Motor neuron (in vitro differentiated cells): ENCODE data around the gene BANF2. TPM values are rescaled to one million over a fixed set of nuclear protein-coding genes. Genes with fewer than 3 reads are reported as not detected.
"Not testable (repeated sequence)": the region's sequence is repeated elsewhere in the genome, so short reads cannot be mapped to it uniquely, and the experiment has no call there.

ENCODE experiments used
- ATAC-seq, 8 experiments: fragments of 200-7000 bp; cut with Tn5 transposase; replicated peaks in 6 of 8; 2 replicates each; pipeline ENCODE4 v1.8.0; 2021; ENCODE audit warnings: mild to moderate bottlenecking in 8 of 8, moderate library complexity in 8 of 8
- H3K27ac ChIP-seq, 2 donors: fragments of 250-450 bp; sonication (Bioruptor Pico); 2 replicates each; pipeline ENCODE4 v1.9.0; 2021; ENCODE audit warnings: antibody characterized with exemption in 2 of 2, mild to moderate bottlenecking in 2 of 2, moderate library complexity in 1 of 2
- H3K4me1 ChIP-seq, 2 donors: fragments of 250-450 bp; sonication (Bioruptor Pico); replicated peaks in 1 of 2; 2 replicates each; pipeline ENCODE4 v1.6.1; 2021; ENCODE audit warnings: antibody characterized with exemption in 2 of 2, mild to moderate bottlenecking in 2 of 2, moderate library complexity in 1 of 2
- H3K4me3 ChIP-seq, 5 donors: fragments of 250-450 bp; sonication (Bioruptor Pico); 2 replicates each; pipeline ENCODE4 v1.9.0; 2021; ENCODE audit warnings: antibody characterized with exemption in 5 of 5, mild to moderate bottlenecking in 5 of 5, moderate library complexity in 4 of 5
- WGBS, 10 experiments: fragments of 450-650 bp; shearing (Covaris generic); methylation state at CpG; one replicate each; pipeline ENCODE4 v1.0.0; 2022; 5-methylcytosine and 5-hydroxymethylcytosine counted together
- in situ Hi-C, 9 experiments: fragments of 400-800 bp; cut with MboI; loops; one replicate each; pipeline ENCODE4 v1.15.0; 2021; ENCODE audit warnings: low sequenced_read_pairs in 9 of 9, low pct_unique_long_range_greater_than_20kb in 2 of 9; ENCODE audit not compliant: unreplicated experiment in 9 of 9
- total RNA-seq, 8 experiments: library from RNA; unstranded; fragments of 300-600 nt; gene quantifications; 2 replicates each; pipeline versions ENCODE4 v1.2.3 to v1.2.4, GENCODE V29; 2022

BANF2 gene
- total RNA-seq, 8 experiments from 2014 or later, result not detected

DNA sequence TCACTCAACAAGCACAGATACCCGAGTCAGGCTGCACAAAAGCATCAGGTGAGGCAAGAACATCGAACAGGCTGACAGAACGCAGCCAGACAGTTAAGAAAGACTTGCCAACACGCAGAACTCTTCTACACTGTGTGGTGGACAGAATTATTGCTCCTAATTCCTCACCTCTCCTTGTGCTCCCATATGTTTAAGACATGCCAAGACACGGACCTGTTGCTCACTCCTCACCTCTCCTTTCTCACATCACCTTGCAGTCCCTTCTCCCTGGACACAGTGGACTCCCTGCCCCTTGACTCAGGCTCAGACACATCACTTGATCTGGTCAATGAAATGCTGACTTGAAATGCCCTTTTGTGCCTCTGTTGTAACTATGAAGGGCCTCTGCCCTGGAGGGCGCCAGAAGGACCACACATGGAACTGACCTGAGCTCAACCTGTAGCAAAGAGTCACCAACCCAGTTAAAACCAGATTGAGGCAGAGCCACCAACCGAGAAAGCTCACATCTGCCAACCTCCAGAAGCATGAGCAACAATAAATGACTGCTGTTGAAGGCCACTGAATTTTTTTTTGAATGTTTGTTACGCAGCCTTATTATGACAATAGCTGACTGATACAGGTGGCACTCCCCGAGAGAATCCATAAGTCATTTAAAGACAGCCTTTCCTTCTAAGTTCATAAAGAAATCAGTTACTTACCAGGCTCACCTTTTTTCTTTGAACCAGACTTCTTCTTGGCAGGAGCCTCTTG, 41.7 kb upstream of the BANF2 start:
- no peak overlapping the region for H3K27ac ChIP-seq
- in situ Hi-C loops, result loop anchor here in 4 of 9 experiments (25.0 kb wide), 3 partner anchors 229 to 304 kb away; partner anchors contain the start of genes MGME1 (in 1 of the 4) and SNX5 (in 1 of the 4)
- H3K4me3 ChIP-seq, result no peak overlapping the region
- no peaks in the 10 kb centered on the region for H3K4me1 ChIP-seq
- WGBS, 10 experiments, result 20 to 100% (median 88%) methylated on average over 1 to 9 of the region's 9 CpGs; no CpG with 5 or more reads in 1 of the 10 experiments
- no peak for ATAC-seq

DNA sequence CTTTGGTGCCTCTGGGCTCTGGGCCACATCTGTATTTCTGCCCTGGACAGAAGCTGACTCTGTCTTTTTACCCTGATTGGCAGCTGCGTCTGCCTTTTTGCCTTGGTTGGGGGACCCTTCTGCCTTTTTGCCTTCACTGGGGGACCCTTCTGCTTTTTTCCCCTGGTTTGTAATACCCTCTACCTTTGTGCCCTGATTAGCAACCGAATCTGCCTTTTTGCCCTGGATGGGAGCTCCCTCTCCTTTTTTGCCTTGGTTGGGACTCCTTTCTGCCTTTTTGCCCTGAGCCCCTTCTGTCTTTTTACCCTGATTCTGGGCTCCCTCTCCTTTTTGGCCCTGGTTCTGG, 41.1 kb upstream of the BANF2 start:
- H3K4me1 ChIP-seq, result no peaks in the 10 kb centered on the region
- in situ Hi-C loops, result loop anchor here in 4 of 9 experiments (25.0 kb wide), 3 partner anchors 229 to 304 kb away; partner anchors contain the start of genes MGME1 (in 1 of the 4) and SNX5 (in 1 of the 4)
- WGBS, 10 experiments, result 90 to 100% (median 100%) methylated on average over 1 to 2 of the region's 2 CpGs; no CpG with 5 or more reads in 4 of the 10 experiments
- H3K4me3 ChIP-seq, result no peak overlapping the region
- no peak for ATAC-seq
- no peak overlapping the region for H3K27ac ChIP-seq

DNA sequence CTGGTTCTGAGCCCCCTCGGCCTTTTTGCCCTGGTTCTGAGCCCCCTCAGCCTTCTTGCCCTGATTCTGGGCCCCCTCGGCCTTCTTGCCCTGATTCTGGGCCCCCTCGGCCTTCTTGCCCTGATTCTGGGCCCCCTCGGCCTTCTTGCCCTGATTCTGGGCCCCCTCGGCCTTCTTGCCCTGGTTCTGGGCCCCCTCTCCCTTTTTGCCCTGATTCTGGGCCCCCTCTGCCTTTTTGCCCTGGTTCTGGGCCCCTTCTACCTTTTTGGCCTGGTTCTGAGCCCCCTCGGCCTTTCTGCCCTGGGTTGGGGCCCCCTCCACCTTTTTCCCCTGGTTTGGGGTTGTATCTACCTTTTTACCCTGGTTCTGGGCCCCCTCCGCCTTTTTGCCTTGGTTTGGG, 40.4 kb upstream of the BANF2 start:
- in situ Hi-C loops, result loop anchor here in 4 of 9 experiments (25.0 kb wide), 3 partner anchors 228 to 303 kb away; partner anchors contain the start of genes MGME1 (in 1 of the 4) and SNX5 (in 1 of the 4)
- not testable (repeated sequence) for H3K4me1 ChIP-seq, H3K27ac ChIP-seq, H3K4me3 ChIP-seq, ATAC-seq
- 73 to 100% (median 100%) methylated on average over 1 to 2 of the region's 7 CpGs; no CpG with 5 or more reads in 6 of the 10 experiments for WGBS, 10 experiments

DNA sequence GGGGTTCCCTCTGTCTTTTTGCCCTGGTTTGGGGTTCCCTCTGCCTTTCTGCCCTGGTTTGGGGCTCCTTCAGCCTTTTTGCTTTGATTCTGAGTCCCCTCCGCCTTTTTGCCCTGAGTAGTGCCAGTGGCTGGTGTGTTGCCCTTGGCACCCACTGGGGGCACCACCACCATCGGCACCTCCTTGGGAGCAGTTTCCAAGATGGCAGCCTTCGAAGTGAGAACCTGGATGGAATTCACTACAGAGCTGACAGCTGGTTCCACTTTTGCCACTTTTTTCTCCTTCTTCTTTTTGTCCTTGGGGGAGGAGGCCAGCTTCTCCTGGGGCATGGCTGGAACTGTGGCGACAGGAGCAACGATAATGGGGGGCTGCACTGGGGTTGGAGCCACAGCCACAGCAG, 40.0 kb upstream of the BANF2 start:
- 88 to 100% (median 96%) methylated on average over 1 to 3 of the region's 5 CpGs; no CpG with 5 or more reads in 2 of the 10 experiments for WGBS, 10 experiments
- Histone ChIP-seq H3K4me1 (no peaks in the 10 kb centered on the region), H3K4me3 (no peak overlapping the region), H3K27ac (no peak overlapping the region)
- ATAC-seq, result no peak
- in situ Hi-C loops, result loop anchor here in 4 of 9 experiments (25.0 kb wide), 3 partner anchors 228 to 302 kb away; partner anchors contain the start of genes MGME1 (in 1 of the 4) and SNX5 (in 1 of the 4)

DNA sequence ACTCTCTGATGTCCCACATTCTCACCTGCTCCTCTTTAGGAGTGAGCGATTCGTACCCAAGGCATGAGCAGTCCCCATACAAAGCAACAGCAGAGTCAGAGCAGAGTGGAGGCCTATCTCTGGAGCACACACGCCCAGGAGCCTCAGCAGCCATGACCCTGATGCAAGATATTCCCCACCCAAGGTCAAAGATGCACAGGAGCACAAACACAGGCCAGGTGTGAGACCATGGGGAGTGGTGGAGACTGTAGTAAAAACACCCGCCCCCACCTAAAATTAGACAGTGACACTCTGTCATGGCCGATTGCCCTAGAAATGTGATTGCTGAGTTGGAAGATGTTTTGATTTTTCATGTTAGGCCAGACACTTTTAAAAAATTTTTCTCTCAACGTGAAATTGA, 39.1 kb upstream of the BANF2 start:
- WGBS, 10 experiments, result 50 to 100% (median 90%) methylated on average over 1 to 5 of the region's 6 CpGs; no CpG with 5 or more reads in 1 of the 10 experiments
- ATAC-seq, result no peak
- Histone ChIP-seq H3K4me3 (no peak overlapping the region), H3K4me1 (no peaks in the 10 kb centered on the region), H3K27ac (no peak overlapping the region)
- in situ Hi-C loops, result loop anchor here in 4 of 9 experiments (25.0 kb wide), 3 partner anchors 227 to 302 kb away; partner anchors contain the start of genes MGME1 (in 1 of the 4) and SNX5 (in 1 of the 4)

DNA sequence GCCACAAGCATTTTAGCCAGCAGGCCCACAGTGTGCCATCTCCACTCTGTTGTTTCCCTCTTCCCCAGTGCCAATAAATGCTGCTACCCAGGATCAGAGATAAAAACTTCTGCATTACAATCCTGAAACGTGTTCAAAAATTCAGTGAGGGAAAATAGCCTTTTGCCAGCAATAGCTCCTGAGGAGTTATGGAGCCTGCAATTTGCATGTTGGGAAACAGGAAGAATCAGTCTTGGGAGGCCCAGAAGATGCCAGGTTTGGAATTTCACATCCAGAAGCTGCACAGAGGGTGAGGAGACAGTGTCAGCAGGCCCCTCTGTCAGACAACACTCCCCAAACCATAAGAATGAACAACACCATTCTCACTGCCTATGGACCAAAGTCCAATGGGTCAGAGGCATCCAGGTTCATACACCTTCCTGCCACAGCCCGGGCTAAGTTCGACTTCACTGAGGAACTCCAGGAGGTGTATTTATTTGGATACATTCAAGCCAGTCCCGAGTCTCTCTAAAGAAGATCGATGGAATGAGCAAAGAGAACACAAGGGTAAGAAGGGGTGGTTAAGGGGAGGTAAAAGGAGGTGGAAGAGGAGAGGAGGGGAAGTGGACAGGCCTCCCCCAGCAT, 38.5 kb upstream of the BANF2 start:
- no peak overlapping the region for H3K4me3 ChIP-seq
- 33 to 100% (median 82%) methylated on average over 1 to 5 of the region's 5 CpGs; no CpG with 5 or more reads in 2 of the 10 experiments for WGBS, 10 experiments
- no peak overlapping the region for H3K27ac ChIP-seq
- peak in 1 of 8 experiments; percentile 33 for ATAC-seq
- no peaks in the 10 kb centered on the region for H3K4me1 ChIP-seq
- in situ Hi-C loops, result loop anchor here in 4 of 9 experiments (25.0 kb wide), 3 partner anchors 226 to 301 kb away; partner anchors contain the start of genes MGME1 (in 1 of the 4) and SNX5 (in 1 of the 4)

DNA sequence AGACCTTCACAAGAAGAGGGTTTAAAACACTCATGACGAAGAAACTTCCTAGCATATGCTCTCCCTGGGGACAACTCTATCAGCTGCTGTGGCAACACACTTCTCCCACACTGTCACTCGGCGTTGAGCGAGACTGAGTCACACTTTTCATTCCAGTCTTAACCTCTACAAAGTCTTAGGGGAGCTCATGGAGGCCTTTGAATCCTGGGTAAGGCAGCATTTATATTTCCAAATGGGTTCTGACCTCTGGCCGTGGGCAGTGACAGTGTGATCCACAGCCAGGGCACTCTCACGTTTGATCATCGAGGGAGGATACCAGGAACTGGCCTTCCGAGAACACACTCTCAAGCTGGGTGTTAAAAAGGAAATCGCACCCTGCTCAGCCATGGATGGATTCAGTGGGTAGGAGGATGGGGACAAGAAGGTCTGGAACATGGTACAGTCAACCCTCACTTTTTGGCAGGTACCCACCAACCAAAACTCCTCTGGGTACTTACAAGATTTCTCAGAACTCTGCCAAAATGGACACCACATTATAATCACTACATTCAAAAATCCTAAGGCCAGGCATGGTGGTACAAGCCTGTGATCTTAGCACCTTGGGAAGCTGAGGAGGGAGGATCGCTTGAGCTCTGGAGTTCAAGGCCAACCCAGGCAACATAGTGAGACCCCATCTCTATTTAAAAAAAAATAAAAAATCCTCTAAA, 37.3 kb upstream of the BANF2 start:
- Histone ChIP-seq H3K27ac (no peak overlapping the region), H3K4me1 (no peaks in the 10 kb centered on the region), H3K4me3 (no peak overlapping the region)
- in situ Hi-C loops, result loop anchor here in 4 of 9 experiments (25.0 kb wide), 3 partner anchors 225 to 300 kb away; partner anchors contain the start of genes MGME1 (in 1 of the 4) and SNX5 (in 1 of the 4)
- WGBS, 10 experiments, result 49 to 100% (median 88%) methylated on average over 1 to 7 of the region's 10 CpGs; no CpG with 5 or more reads in 2 of the 10 experiments
- peak in 2 of 8 experiments; percentile 21 to 73 for ATAC-seq

DNA sequence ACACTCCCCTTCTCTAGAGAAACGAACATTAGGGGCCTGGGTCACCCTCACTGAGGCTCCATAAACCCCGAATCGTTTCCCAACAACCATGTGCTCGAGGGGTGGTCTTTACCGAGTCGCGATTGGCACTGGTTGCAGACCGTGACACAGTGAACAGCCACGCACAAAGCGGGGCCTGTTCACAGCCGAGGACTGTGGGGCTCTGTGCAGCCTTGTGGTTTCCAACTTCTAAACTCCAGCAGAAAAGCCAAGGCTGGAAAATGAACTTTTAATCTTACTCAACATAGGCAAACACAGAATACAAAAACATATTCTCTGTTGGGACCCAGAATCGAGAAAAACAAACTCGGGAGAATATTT, 36.7 kb upstream of the BANF2 start:
- in situ Hi-C loops, result loop anchor here in 4 of 9 experiments (25.0 kb wide), 3 partner anchors 224 to 299 kb away; partner anchors contain the start of genes MGME1 (in 1 of the 4) and SNX5 (in 1 of the 4)
- Histone ChIP-seq H3K27ac (no peak overlapping the region), H3K4me3 (no peak overlapping the region), H3K4me1 (no peaks in the 10 kb centered on the region)
- ATAC-seq, result no peak
- WGBS, 10 experiments, result 80 to 100% (median 92%) methylated on average over 1 to 13 of the region's 13 CpGs; no CpG with 5 or more reads in 2 of the 10 experiments

DNA sequence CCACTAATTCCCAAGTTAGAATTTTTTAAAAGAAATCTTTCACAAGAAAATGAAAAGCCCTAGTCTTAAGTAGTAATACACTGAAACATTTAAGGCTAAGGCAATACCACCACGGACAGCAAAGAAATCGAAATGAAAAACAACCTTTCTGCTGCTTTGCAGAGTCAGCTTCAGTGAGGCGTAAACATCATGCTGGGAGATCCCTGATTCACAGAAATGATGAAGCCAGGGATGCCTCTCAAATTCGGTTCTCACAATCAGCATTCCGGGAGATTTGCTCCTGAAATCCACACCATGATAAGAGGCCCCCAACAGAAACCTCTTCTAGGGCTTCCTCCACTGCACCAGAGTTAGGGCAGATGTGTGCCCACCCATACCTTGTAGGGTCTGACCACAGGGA, 36.3 kb upstream of the BANF2 start:
- Histone ChIP-seq H3K27ac (no peak overlapping the region), H3K4me1 (no peaks in the 10 kb centered on the region), H3K4me3 (no peak overlapping the region)
- no peak for ATAC-seq
- in situ Hi-C loops, result loop anchor here in 4 of 9 experiments (25.0 kb wide), 3 partner anchors 224 to 299 kb away; partner anchors contain the start of genes MGME1 (in 1 of the 4) and SNX5 (in 1 of the 4)
- WGBS, 10 experiments, result 28 to 67% (median 59%) methylated on average over 2 to 5 of the region's 5 CpGs; no CpG with 5 or more reads in 2 of the 10 experiments

DNA sequence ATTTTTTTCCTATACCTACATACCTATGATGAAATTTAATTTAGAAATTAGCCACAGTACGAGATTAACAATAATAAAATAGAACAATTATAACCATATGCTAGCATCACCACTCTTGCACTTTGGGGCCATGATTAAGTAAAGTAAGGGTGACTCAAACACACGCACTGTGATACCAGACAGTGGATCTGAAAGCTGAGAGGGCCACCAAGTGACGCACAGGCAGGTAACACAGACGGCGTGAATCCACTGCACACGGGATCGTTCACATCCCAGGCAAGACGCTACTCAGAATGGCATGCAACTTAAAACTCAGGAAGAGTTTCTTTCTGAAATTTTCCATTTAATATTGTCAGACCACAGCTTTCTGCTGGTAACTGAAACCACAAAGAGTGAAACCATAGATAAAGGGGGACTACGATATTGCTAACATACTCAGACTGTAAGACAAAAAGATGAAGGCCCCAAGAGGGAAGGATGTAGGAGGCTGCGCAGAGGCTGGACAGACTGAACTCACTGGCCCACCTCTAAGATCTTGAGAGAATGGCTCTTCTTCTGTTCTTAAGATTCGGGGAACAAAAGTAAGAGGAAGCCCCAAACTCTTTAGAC, 35.6 kb upstream of the BANF2 start:
- no peak for ATAC-seq
- H3K27ac ChIP-seq, result no peak overlapping the region
- 50 to 100% (median 87%) methylated on average over 2 to 9 of the region's 11 CpGs; no CpG with 5 or more reads in 3 of the 10 experiments for WGBS, 10 experiments
- in situ Hi-C loops, result loop anchor here in 4 of 9 experiments (25.0 kb wide), 3 partner anchors 223 to 298 kb away; partner anchors contain the start of genes MGME1 (in 1 of the 4) and SNX5 (in 1 of the 4)
- H3K4me1 ChIP-seq, result no peaks in the 10 kb centered on the region
- H3K4me3 ChIP-seq, result no peak overlapping the region

DNA sequence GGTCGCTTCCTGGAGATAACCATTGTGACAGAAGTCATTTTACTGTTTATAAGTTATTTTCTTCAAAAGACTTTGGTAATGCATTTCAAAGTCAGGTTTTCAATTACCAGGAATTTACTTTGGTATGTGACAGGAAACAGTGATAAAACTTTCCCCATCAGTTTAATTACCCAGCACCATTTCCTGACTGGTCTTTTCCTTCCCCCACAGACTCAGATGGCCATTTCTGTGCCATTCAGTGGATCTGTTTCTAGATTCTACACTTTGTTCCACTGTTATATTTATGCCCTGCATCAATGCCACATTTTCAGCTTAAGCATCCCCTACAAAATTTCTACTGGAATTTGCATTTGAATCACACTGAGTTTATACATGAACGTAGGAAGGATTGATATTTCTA, 34.0 kb upstream of the BANF2 start:
- H3K4me1 ChIP-seq, result no peaks in the 10 kb centered on the region
- ATAC-seq, result no peak
- in situ Hi-C loops, result loop anchor here in 4 of 9 experiments (25.0 kb wide), 3 partner anchors 222 to 297 kb away; partner anchors contain the start of genes MGME1 (in 1 of the 4) and SNX5 (in 1 of the 4)
- no peak overlapping the region for H3K27ac ChIP-seq
- no peak overlapping the region for H3K4me3 ChIP-seq
- 40 to 100% (median 89%) methylated on average over 1 to 2 of the region's 2 CpGs; no CpG with 5 or more reads in 2 of the 10 experiments for WGBS, 10 experiments
